Caco-2 (cell line): ENCODE data around the gene SAMM50. TPM values are rescaled to one million over a fixed set of nuclear protein-coding genes. Genes with fewer than 3 reads are reported as not detected.

Experiments used
- BruUV-seq: library from RNA; stranded (reverse); fragments of 400-500 nt; replicated peaks from 2 replicates; lab custom pipeline; 2021; lab: Mats Ljungman, UMichigan
- CTCF ChIA-PET: fragments of 300-600 bp; sonication (Branson Sonifier 250); formaldehyde crosslinking; loops from one replicate; lab custom pipeline; 2022; ENCODE audit warnings: antibody characterized with exemption; lab: Charles Lee
- POLR2A ChIA-PET: fragments of 300-600 bp; sonication (Branson Sonifier 250); formaldehyde crosslinking; loops from one replicate; lab custom pipeline; 2022; ENCODE audit warnings: antibody characterized with exemption; lab: Charles Lee
- DNase-seq, 2 experiments: peaks; one replicate each; pipeline versions ENCODE4 v3.0.0 to v3.0.0-alpha.2; 2020 to 2022
- H3K27me3 ChIP-seq: replicated peaks from 2 replicates; pipeline ENCODE4 v1.6.0; 2011; ENCODE audit warnings: low read length; ENCODE audit not compliant: control insufficient read depth, insufficient read depth
- H3K36me3 ChIP-seq: 2 replicates; pipeline ENCODE4 v1.5.1; 2011; ENCODE audit warnings: low read length; ENCODE audit not compliant: control insufficient read depth, insufficient read depth
- H3K4me1 ChIP-seq: fragments of 250-450 bp; sonication (Bioruptor Pico); 2 replicates; pipeline ENCODE4 v1.5.1; 2020; ENCODE audit warnings: mild to moderate bottlenecking
- H3K4me3 ChIP-seq: 2 replicates; pipeline ENCODE4 v1.5.1; 2011; ENCODE audit warnings: low read depth, mild to moderate bottlenecking, control low read depth, low read length
- H3K9me3 ChIP-seq: fragments of 250-450 bp; sonication (Bioruptor Pico); 2 replicates; pipeline ENCODE4 v1.5.1; 2020; ENCODE audit warnings: mild to moderate bottlenecking, moderate library complexity
- H3K27ac Mint-ChIP-seq: one replicate; pipeline ENCODE4 v1.8.0; 2022; ENCODE audit warnings: mixed read lengths; ENCODE audit not compliant: unreplicated experiment
- H3K27me3 Mint-ChIP-seq: one replicate; pipeline ENCODE4 v1.8.0; 2022; ENCODE audit warnings: mixed read lengths; ENCODE audit not compliant: insufficient read depth, unreplicated experiment
- H3K36me3 Mint-ChIP-seq: one replicate; pipeline ENCODE4 v1.8.0; 2022; ENCODE audit warnings: mild to moderate bottlenecking, mixed read lengths; ENCODE audit not compliant: insufficient read depth, unreplicated experiment
- H3K4me1 Mint-ChIP-seq: one replicate; pipeline ENCODE4 v1.8.0; 2022; ENCODE audit warnings: low read depth, mixed read lengths; ENCODE audit not compliant: unreplicated experiment
- H3K4me3 Mint-ChIP-seq: one replicate; pipeline ENCODE4 v1.8.0; 2022; ENCODE audit warnings: mild to moderate bottlenecking, moderate library complexity, mixed read lengths; ENCODE audit not compliant: unreplicated experiment
- H3K9me3 Mint-ChIP-seq: one replicate; pipeline ENCODE4 v1.8.0; 2022; ENCODE audit warnings: mixed read lengths; ENCODE audit not compliant: unreplicated experiment
- intact Hi-C: fragments of 100-400 bp; cut with micrococcal nuclease; formaldehyde crosslinking; loops from one replicate; pipeline ENCODE4 v1.10.0; 2022; ENCODE audit not compliant: unreplicated experiment
- total RNA-seq: library from RNA; stranded (reverse); gene quantifications from 2 replicates; pipeline ENCODE4 v1.2.3, GENCODE V29; 2022
- TF ChIP-seq, protein P1 (sequence below), 2 experiments: fragments of 200-600 bp in 1 of 2; IDR thresholded peaks; 1 replicate in 1 of 2; 2 replicates in 1 of 2; pipeline versions ENCODE4 v1.5.1 to v1.8.0; 2011 to 2022; ENCODE audit warnings: antibody characterized with exemption in 1 of 2, control low read depth in 1 of 2, inconsistent platforms in 1 of 2, low read depth in 1 of 2, low read length in 1 of 2, mild to moderate bottlenecking in 1 of 2, moderate library complexity in 1 of 2; ENCODE audit not compliant: insufficient read depth in 1 of 2, severe bottlenecking in 1 of 2, unreplicated experiment in 1 of 2

SAMM50 gene
- total RNA-seq, 1 experiment from 2014 or later: 66.4 TPM

DNA sequence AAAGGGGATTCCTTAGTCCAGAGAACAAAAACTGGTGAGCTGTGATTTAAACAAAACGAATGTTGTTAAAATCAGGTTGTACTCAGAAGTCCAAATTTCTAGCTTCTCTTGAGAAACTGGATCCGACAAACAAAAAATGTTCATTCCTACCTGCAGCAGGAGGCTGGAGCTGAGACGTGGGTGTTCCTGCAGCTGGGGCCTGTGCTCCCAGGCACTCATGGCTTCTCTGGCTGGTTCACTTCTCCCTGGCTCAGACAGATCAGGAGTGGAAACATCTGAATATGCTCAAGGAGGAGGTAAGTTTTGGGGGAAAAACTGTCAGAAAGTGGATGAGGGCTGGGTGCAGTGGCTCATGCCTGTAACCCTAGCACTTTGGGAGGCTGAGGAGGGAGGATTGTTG, 44.1 kb downstream of the SAMM50 start:
- CTCF ChIA-PET: interaction anchor here (1.3 kb wide), 1 partner anchor 86 kb away, joined by 4 read pairs; no protein-coding TSS in a partner anchor
- TF ChIP-seq, protein P1, sequence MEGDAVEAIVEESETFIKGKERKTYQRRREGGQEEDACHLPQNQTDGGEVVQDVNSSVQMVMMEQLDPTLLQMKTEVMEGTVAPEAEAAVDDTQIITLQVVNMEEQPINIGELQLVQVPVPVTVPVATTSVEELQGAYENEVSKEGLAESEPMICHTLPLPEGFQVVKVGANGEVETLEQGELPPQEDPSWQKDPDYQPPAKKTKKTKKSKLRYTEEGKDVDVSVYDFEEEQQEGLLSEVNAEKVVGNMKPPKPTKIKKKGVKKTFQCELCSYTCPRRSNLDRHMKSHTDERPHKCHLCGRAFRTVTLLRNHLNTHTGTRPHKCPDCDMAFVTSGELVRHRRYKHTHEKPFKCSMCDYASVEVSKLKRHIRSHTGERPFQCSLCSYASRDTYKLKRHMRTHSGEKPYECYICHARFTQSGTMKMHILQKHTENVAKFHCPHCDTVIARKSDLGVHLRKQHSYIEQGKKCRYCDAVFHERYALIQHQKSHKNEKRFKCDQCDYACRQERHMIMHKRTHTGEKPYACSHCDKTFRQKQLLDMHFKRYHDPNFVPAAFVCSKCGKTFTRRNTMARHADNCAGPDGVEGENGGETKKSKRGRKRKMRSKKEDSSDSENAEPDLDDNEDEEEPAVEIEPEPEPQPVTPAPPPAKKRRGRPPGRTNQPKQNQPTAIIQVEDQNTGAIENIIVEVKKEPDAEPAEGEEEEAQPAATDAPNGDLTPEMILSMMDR (IDR thresholded peaks at IDR 0.05; ENCODE audit: insufficient read depth in 1 of 2, low read depth in 1 of 2, low read length in 1 of 2, severe bottlenecking in 1 of 2, unreplicated experiment in 1 of 2): no peak

DNA sequence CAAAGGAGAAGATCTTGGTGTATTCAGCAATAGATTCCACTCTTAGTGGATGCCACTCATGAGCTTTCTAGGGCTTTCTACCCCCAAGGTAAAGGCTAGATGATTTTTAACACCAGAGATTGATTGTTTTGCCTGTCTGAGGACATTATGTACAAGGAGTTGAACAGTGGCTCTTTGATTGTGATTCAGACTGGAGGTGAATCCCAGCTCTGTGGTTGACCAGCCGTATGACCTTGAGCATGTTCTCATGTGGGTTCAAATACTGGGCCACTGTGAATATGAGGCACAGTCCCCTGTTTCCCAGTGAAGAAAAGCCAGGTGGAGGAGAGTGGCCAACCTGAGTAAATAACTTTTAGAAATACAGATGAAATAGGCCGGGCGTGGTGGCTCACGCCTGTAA, 44.9 kb downstream of the SAMM50 start:
- POLR2A ChIA-PET: no interaction called here
- no peak overlapping the region for H3K27ac Mint-ChIP-seq
- intact Hi-C loops: no loop called here
- no peaks in the 10 kb centered on the region for H3K4me1 ChIP-seq
- CTCF ChIA-PET: no interaction called here
- peaks cover 29% of the 10 kb centered on the region for H3K36me3 Mint-ChIP-seq
- no peaks in the 10 kb centered on the region for H3K9me3 ChIP-seq
- no peak overlapping the region for H3K4me3 ChIP-seq
- H3K27me3 Mint-ChIP-seq: no peaks in the 10 kb centered on the region
- H3K36me3 ChIP-seq: no peaks in the 10 kb centered on the region
- no peak overlapping the region for H3K4me3 Mint-ChIP-seq
- no peaks in the 10 kb centered on the region for H3K4me1 Mint-ChIP-seq
- no peak for DNase-seq
- H3K27me3 ChIP-seq: no peaks in the 10 kb centered on the region
- no peaks in the 10 kb centered on the region for H3K9me3 Mint-ChIP-seq
- TF ChIP-seq, protein P1 (IDR thresholded peaks at IDR 0.05; ENCODE audit: insufficient read depth in 1 of 2, low read depth in 1 of 2, low read length in 1 of 2, severe bottlenecking in 1 of 2, unreplicated experiment in 1 of 2): no peak
- no TSS peak for BruUV-seq

More for the DNA sequence above, 44.1 kb downstream of the SAMM50 start:
- Histone ChIP-seq H3K4me3 (no peak overlapping the region), H3K27me3 (no peaks in the 10 kb centered on the region), H3K36me3 (no peaks in the 10 kb centered on the region), H3K9me3 (no peaks in the 10 kb centered on the region), H3K4me1 (no peaks in the 10 kb centered on the region)
- DNase-seq: no peak
- no TSS peak for BruUV-seq
- Mint-ChIP-seq H3K27me3 (no peaks in the 10 kb centered on the region), H3K9me3 (no peaks in the 10 kb centered on the region), H3K27ac (no peak overlapping the region), H3K36me3 (peaks cover 34% of the 10 kb centered on the region), H3K4me3 (no peak overlapping the region), H3K4me1 (no peaks in the 10 kb centered on the region)
- POLR2A ChIA-PET: no interaction called here
- intact Hi-C loops: no loop called here

- Histone ChIP-seq H3K36me3 (no peaks in the 10 kb centered on the region), H3K4me1 (no peaks in the 10 kb centered on the region), H3K27me3 (no peaks in the 10 kb centered on the region), H3K4me3 (no peak overlapping the region), H3K9me3 (peaks cover 3% of the 10 kb centered on the region; the same call in 1 of the 2 replicates)
- Mint-ChIP-seq H3K36me3 (peaks cover 21% of the 10 kb centered on the region), H3K4me3 (no peak overlapping the region), H3K9me3 (no peaks in the 10 kb centered on the region), H3K4me1 (no peaks in the 10 kb centered on the region), H3K27ac (no peak overlapping the region), H3K27me3 (no peaks in the 10 kb centered on the region)
- DNase-seq: no peak
- ChIA-PET CTCF (no interaction called here), POLR2A (no interaction called here)
- no TSS peak for BruUV-seq
- TF ChIP-seq, protein P1 (IDR thresholded peaks at IDR 0.05; ENCODE audit: insufficient read depth in 1 of 2, low read depth in 1 of 2, low read length in 1 of 2, severe bottlenecking in 1 of 2, unreplicated experiment in 1 of 2): no peak
- intact Hi-C loops: no loop called here
Measured at GRCh38 chr22:44001521-44001920, 46.3 kb downstream of the SAMM50 start.
